BJ (cell line): Measurements from ENCODE around the gene C11orf24. TPM values are rescaled to one million over a fixed set of nuclear protein-coding genes. Genes with fewer than 3 reads are reported as not detected.
"Not testable (repeated sequence)": the region's sequence is repeated elsewhere in the genome, so short reads cannot be mapped to it uniquely, and the experiment has no call there.

Source experiments
- CTCF ChIA-PET: fragments of 350-600 bp; formaldehyde crosslinking; extraction: SDS; loops from one replicate; lab custom pipeline; 2021; ENCODE audit warnings: antibody characterized with exemption, inconsistent platforms; lab: Yijun Ruan, JAX
- POLR2A ChIA-PET: fragments of 300-600 bp; sonication (Branson Sonifier 250); formaldehyde crosslinking; extraction: SDS; loops from one replicate; lab custom pipeline; 2021; ENCODE audit warnings: antibody characterized with exemption; lab: Charles Lee
- DNase-seq: peaks from one replicate; pipeline ENCODE4 v3.0.0-alpha.2; 2011; ENCODE audit warnings: low read depth
- H3K27me3 ChIP-seq: 2 replicates; pipeline ENCODE4 v1.6.0; 2011; ENCODE audit warnings: low read length; ENCODE audit not compliant: control insufficient read depth, insufficient read depth
- H3K36me3 ChIP-seq: 2 replicates; pipeline ENCODE4 v1.5.1; 2011; ENCODE audit warnings: low read length; ENCODE audit not compliant: control insufficient read depth, insufficient read depth
- H3K4me3 ChIP-seq: 2 replicates; pipeline ENCODE4 v1.5.1; 2011; ENCODE audit warnings: low read depth, mild to moderate bottlenecking, control low read depth, low read length
- CTCF ChIP-seq: IDR thresholded peaks from 2 replicates; pipeline ENCODE4 v1.5.1; 2011; ENCODE audit warnings: low read depth, mild to moderate bottlenecking, control low read depth, inconsistent platforms, low read length, moderate library complexity; ENCODE audit not compliant: insufficient read depth
- polyA plus RNA-seq: library from polyadenylated mRNA; depleted of rRNA; stranded (reverse); fragments of >200 nt; gene quantifications from 2 replicates; pipeline ENCODE4 v1.2.3, GENCODE V29; 2011

The C11orf24 gene
- polyA plus RNA-seq, 1 experiment: 97.3 TPM

DNA sequence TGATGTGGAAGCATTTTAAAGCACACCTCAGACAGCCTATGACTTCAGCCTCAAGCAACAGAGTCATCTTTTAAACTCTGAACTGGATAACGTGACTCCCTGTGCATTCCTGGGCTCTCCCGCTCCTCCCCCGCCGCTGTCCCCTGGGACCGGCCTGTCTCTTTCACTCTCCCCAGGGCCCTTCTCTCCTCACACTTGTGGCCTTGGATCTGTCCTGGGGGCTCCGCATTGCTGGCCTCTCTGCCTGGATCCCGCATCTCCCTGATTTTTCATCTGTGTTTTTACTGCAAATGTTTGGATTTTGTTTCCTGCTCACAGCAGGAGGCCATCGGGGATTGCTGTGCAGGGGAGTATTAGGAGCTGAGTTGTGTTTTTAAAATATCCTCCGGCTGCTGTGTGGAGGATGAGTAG, 15.4 kb downstream of the C11orf24 start:
- no peak for DNase-seq
- H3K36me3 ChIP-seq: peaks cover 4% of the 10 kb centered on the region
- ChIA-PET CTCF (interaction anchor here (0.6 to 5.9 kb wide), 14 partner anchors 10 to 249 kb away, joined by 3 to 93 read pairs (median 8); no protein-coding TSS in a partner anchor), POLR2A (no interaction called here)
- no peaks in the 10 kb centered on the region for H3K27me3 ChIP-seq
- TF ChIP-seq CTCF: no peak
- no peak overlapping the region for H3K4me3 ChIP-seq

DNA sequence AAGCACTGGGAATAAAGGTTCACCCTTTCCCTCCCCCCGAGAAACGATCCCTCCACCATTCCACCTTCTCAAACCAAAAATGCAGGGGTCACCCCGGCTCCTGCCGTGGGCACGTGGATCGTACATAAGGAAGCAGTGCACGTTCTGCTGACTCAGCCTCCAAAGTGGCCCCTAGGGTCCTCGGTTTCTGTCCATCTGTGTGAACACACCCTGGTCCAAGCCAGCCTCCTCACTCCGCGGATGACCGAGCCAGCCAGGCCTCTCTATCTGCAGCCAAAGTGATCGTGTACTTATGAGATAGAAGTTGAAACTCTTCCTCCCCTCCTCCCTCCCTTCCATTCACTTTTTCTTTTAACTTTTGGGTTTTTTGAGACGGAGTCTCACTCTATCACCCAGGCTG, 16.2 kb downstream of the C11orf24 start:
- ChIA-PET CTCF (interaction anchor here (0.7 to 5.9 kb wide), 3 partner anchors 43 to 202 kb away, joined by 3 to 93 read pairs (median 25); no protein-coding TSS in a partner anchor), POLR2A (no interaction called here)
- no peak for TF ChIP-seq CTCF
- peaks cover under 1% of the 10 kb centered on the region; the same call in 1 of the 2 replicates for H3K36me3 ChIP-seq
- no peak for DNase-seq
- H3K4me3 ChIP-seq: no peak overlapping the region
- no peaks in the 10 kb centered on the region for H3K27me3 ChIP-seq

- H3K36me3 ChIP-seq: no peaks in the 10 kb centered on the region
- TF ChIP-seq CTCF: no peak
- H3K4me3 ChIP-seq: no peak overlapping the region
- no peaks in the 10 kb centered on the region for H3K27me3 ChIP-seq
- no peak for DNase-seq
- ChIA-PET POLR2A (no interaction called here), CTCF (interaction anchor here (3.5 kb wide), 1 partner anchor 43 kb away, joined by 19 read pairs; no protein-coding TSS in a partner anchor)
Measured at GRCh38 chr11:68254421-68254820, 17.4 kb downstream of the C11orf24 start.

DNA sequence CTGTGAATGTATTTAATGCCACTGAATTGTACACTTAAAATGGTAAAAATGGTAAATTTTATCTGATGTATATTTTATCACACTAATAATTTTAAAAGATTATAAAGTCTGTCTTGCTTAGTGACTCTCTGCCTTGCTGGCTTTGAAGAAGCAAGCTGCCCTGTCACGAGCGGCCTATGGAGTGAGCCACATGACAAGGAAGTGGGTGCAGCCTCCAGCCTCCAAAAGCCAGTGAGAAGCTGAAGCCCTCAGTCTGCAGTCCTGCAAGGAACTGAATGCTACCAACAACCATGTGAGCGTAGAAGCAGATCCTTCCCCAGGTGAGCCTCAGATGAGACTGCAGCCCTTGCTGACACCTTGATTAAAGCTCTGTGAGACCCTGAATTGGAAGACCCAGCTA, 20.0 kb downstream of the C11orf24 start:
- Histone ChIP-seq H3K36me3 (no peaks in the 10 kb centered on the region), H3K4me3 (no peak overlapping the region), H3K27me3 (no peaks in the 10 kb centered on the region)
- no peak for DNase-seq
- CTCF ChIA-PET: interaction anchor here (1.2 to 3.5 kb wide), 4 partner anchors 11 to 195 kb away, joined by 3 to 19 read pairs (median 4); no protein-coding TSS in a partner anchor
- no peak for TF ChIP-seq CTCF
- POLR2A ChIA-PET: no interaction called here

DNA sequence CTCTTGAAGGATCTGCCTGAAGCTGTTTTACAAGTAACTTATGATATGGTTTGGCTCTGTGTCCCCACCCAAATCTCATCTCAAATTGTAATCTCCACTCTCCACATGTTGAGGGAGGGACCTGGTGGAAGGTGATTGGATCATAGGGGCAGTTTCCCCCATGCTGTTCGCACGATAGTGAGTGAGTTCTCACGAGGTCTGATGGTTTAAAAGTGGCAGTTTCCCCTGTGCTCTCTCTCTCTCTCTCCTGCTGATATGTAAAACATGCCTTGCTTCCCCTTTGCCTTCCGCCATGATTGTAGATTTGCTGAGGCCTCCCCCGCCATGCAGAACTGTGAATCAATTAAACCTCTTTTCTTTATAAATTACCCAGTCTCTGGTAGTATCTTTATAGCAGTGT, 26.9 kb downstream of the C11orf24 start:
- H3K36me3 ChIP-seq, POLR2A ChIA-PET, DNase-seq, H3K27me3 ChIP-seq, H3K4me3 ChIP-seq, CTCF ChIA-PET: not testable (repeated sequence)

DNA sequence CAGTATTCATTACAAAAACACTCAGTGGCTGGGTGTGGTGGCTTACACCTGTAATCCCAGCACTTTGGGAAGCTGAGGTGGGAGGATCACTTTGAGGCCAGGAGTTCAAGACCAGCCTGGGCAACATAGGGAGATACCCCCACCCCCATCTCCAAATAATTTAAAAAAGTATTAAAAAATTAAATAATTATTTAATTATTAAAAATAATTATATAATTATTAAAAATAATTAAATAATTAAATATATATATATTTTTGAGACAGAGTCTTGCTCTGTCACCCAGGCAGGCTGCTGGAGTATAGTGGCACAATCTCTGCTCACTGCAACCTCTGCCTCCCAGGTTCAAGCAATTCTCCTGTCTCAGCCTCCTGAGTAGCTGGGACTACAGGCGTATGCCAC, 27.9 kb downstream of the C11orf24 start:
- POLR2A ChIA-PET, H3K4me3 ChIP-seq, H3K27me3 ChIP-seq, CTCF ChIA-PET, H3K36me3 ChIP-seq, DNase-seq: not testable (repeated sequence)
